SHP77 (cell line): ENCODE measurements around the gene CCDC15.
"Not testable (repeated sequence)": the region's sequence is repeated elsewhere in the genome, so short reads cannot be mapped to it uniquely, and the experiment has no call there.

ENCODE experiments used
- DNase-seq, 2 experiments: peaks; one replicate each; lab custom pipeline; 2025; lab: John Stamatoyannopoulos, UW

The CCDC15 gene

GRCh38 chr11:125081098-125081798 is 127.2 kb downstream of the CCDC15 start:
- DNase-seq = no peak

- DNase-seq = no peak
Observed at GRCh38 chr11:125082040-125082439, 128.0 kb downstream of the CCDC15 start.

- DNase-seq = no peak
Observed at GRCh38 chr11:125082611-125083311, 128.8 kb downstream of the CCDC15 start.

GRCh38 chr11:125083312-125084056 is 129.5 kb downstream of the CCDC15 start:
- DNase-seq = no peak

- DNase-seq = no peak
Observed at GRCh38 chr11:125084057-125084416, 130.0 kb downstream of the CCDC15 start.

GRCh38 chr11:125084761-125085231 is 130.8 kb downstream of the CCDC15 start:
- DNase-seq = no peak

GRCh38 chr11:125085301-125086081 is 131.5 kb downstream of the CCDC15 start:
- no peak for DNase-seq

GRCh38 chr11:125086633-125087296 is 132.8 kb downstream of the CCDC15 start:
- no peak for DNase-seq

- no peak for DNase-seq
Observed at GRCh38 chr11:125088123-125088522, 134.1 kb downstream of the CCDC15 start.

- DNase-seq = no peak
Observed at GRCh38 chr11:125088576-125089455, 134.8 kb downstream of the CCDC15 start.

- not testable (repeated sequence) for DNase-seq
Observed at GRCh38 chr11:125089481-125089880, 135.5 kb downstream of the CCDC15 start.

- not testable (repeated sequence) for DNase-seq
Observed at GRCh38 chr11:125090151-125090550, 136.1 kb downstream of the CCDC15 start.

- no peak for DNase-seq
Observed at GRCh38 chr11:125090816-125091215, 136.8 kb downstream of the CCDC15 start.
